WTC11 (cell line): ENCODE data around the gene RBPJ. TPM values are rescaled to one million over a fixed set of nuclear protein-coding genes. Genes with fewer than 3 reads are reported as not detected.

Experiments used
- ATAC-seq: fragments of 200-7000 bp; cut with Tn5 transposase; 2 replicates; pipeline ENCODE4 v1.10.0; 2021; ENCODE audit warnings: mild to moderate bottlenecking, moderate library complexity
- CTCF ChIA-PET: fragments of 300-600 bp; sonication (Branson Sonifier 250); formaldehyde crosslinking; loops from one replicate; lab custom pipeline; 2021; ENCODE audit warnings: antibody characterized with exemption; lab: Charles Lee
- POLR2A ChIA-PET: fragments of 350-600 bp; sonication (Branson Sonifier 250); formaldehyde crosslinking; loops from one replicate; lab custom pipeline; 2021; ENCODE audit warnings: antibody characterized with exemption; lab: Charles Lee
- DNase-seq: peaks from one replicate; pipeline ENCODE4 v3.0.0; 2021; ENCODE audit warnings: low spot score
- H3K27ac Mint-ChIP-seq: 2 replicates; pipeline ENCODE4 v1.8.0; 2021; ENCODE audit warnings: mixed read lengths
- H3K27me3 Mint-ChIP-seq: 2 replicates; pipeline ENCODE4 v1.8.0; 2021; ENCODE audit warnings: low read depth, mild to moderate bottlenecking, moderate library complexity, mixed read lengths
- H3K36me3 Mint-ChIP-seq: 2 replicates; pipeline ENCODE4 v1.8.0; 2021; ENCODE audit warnings: mixed read lengths
- H3K4me1 Mint-ChIP-seq: 2 replicates; pipeline ENCODE4 v1.8.0; 2022; ENCODE audit warnings: mixed read lengths
- H3K4me3 Mint-ChIP-seq: 2 replicates; pipeline ENCODE4 v1.8.0; 2021; ENCODE audit warnings: mild to moderate bottlenecking, moderate library complexity, mixed read lengths
- H3K9me3 Mint-ChIP-seq: 2 replicates; pipeline ENCODE4 v1.8.0; 2021; ENCODE audit warnings: mixed read lengths
- ATF1 ChIP-seq: sonication (generic); formaldehyde crosslinking; IDR thresholded peaks from 2 replicates; pipeline ENCODE4 v1.8.1; 2023; ENCODE audit warnings: mild to moderate bottlenecking, moderate library complexity, missing genetic modification reagents
- ATF3 ChIP-seq: sonication (generic); formaldehyde crosslinking; conservative IDR thresholded peaks from 2 replicates; pipeline ENCODE4 v1.8.1; 2022; ENCODE audit warnings: mild to moderate bottlenecking, missing genetic modification reagents
- ELF4 ChIP-seq: sonication (generic); formaldehyde crosslinking; IDR thresholded peaks from 2 replicates; pipeline ENCODE4 v1.8.1; 2022; ENCODE audit warnings: low read depth, mild to moderate bottlenecking, moderate library complexity, missing genetic modification reagents
- EMX1 ChIP-seq: fragments of 250-450 bp; sonication (Bioruptor Pico); IDR thresholded peaks from 2 replicates; pipeline ENCODE4 v1.8.0; 2021; ENCODE audit warnings: mild to moderate bottlenecking
- GABPB1 ChIP-seq: sonication (generic); formaldehyde crosslinking; IDR thresholded peaks from 2 replicates; pipeline ENCODE4 v1.8.1; 2023; ENCODE audit warnings: mild to moderate bottlenecking, missing genetic modification reagents
- GTF2I ChIP-seq: fragments of 250-450 bp; sonication (Bioruptor Pico); conservative IDR thresholded peaks from 2 replicates; pipeline ENCODE4 v1.4.0; 2021; ENCODE audit warnings: mild to moderate bottlenecking
- JAZF1 ChIP-seq: fragments of 250-450 bp; sonication (Bioruptor Pico); IDR thresholded peaks from 2 replicates; pipeline ENCODE4 v1.9.0; 2021; ENCODE audit warnings: moderate library complexity, mild to moderate bottlenecking, inconsistent platforms
- MLX ChIP-seq: sonication (generic); formaldehyde crosslinking; IDR thresholded peaks from 2 replicates; pipeline ENCODE4 v1.8.1; 2023; ENCODE audit warnings: mild to moderate bottlenecking, missing genetic modification reagents, moderate library complexity
- NFE2L1 ChIP-seq: sonication (generic); formaldehyde crosslinking; IDR thresholded peaks from 2 replicates; pipeline ENCODE4 v1.8.1; 2023; ENCODE audit warnings: missing genetic modification reagents
- NFYB ChIP-seq: sonication (generic); formaldehyde crosslinking; conservative IDR thresholded peaks from 2 replicates; pipeline ENCODE4 v1.8.0; 2022; ENCODE audit warnings: low read depth, missing genetic modification reagents
- NR1H2 ChIP-seq: sonication (generic); formaldehyde crosslinking; IDR thresholded peaks from 2 replicates; pipeline ENCODE4 v1.9.0; 2021; ENCODE audit warnings: mild to moderate bottlenecking, moderate library complexity, missing genetic modification reagents
- NR2C2 ChIP-seq: sonication (generic); formaldehyde crosslinking; IDR thresholded peaks from 2 replicates; pipeline ENCODE4 v1.8.0; 2022; ENCODE audit warnings: mild to moderate bottlenecking, missing genetic modification reagents
- OVOL2 ChIP-seq: fragments of 250-450 bp; sonication (Bioruptor Pico); IDR thresholded peaks from 2 replicates; pipeline ENCODE4 v1.9.0; 2021; ENCODE audit warnings: mild to moderate bottlenecking, borderline replicate concordance
- TP53 ChIP-seq: sonication (generic); formaldehyde crosslinking; IDR thresholded peaks from 2 replicates; pipeline ENCODE4 v1.8.1; 2023; ENCODE audit warnings: mild to moderate bottlenecking, missing genetic modification reagents
- ZNF219 ChIP-seq: sonication (generic); formaldehyde crosslinking; IDR thresholded peaks from 2 replicates; pipeline ENCODE4 v1.8.0; 2023; ENCODE audit warnings: missing genetic modification reagents, mild to moderate bottlenecking, borderline replicate concordance
- ZNF425 ChIP-seq: fragments of 250-450 bp; sonication (Bioruptor Pico); conservative IDR thresholded peaks from 2 replicates; pipeline ENCODE4 v1.9.0; 2021; ENCODE audit warnings: mild to moderate bottlenecking
- ZNF512 ChIP-seq: sonication (generic); formaldehyde crosslinking; IDR thresholded peaks from 2 replicates; pipeline ENCODE4 v1.8.1; 2022; ENCODE audit warnings: missing genetic modification reagents, borderline replicate concordance
- total RNA-seq: library from RNA; stranded (reverse); gene quantifications from 3 replicates; pipeline ENCODE4 v1.2.3, GENCODE V29; 2021
- TF ChIP-seq, protein P1 (sequence below): sonication (generic); formaldehyde crosslinking; IDR thresholded peaks from 2 replicates; pipeline ENCODE4 v1.8.1; 2022; ENCODE audit warnings: mild to moderate bottlenecking, missing genetic modification reagents, moderate library complexity, borderline replicate concordance
- TF ChIP-seq, protein P2 (sequence below): sonication (generic); formaldehyde crosslinking; IDR thresholded peaks from 2 replicates; pipeline ENCODE4 v1.8.1; 2022; ENCODE audit warnings: low read depth, missing genetic modification reagents, borderline replicate concordance
- TF ChIP-seq, protein P3 (sequence below): fragments of 250-450 bp; sonication (Bioruptor Pico); IDR thresholded peaks from 2 replicates; pipeline ENCODE4 v1.9.0; 2021; ENCODE audit warnings: moderate library complexity, mild to moderate bottlenecking, inconsistent platforms, borderline replicate concordance
- TF ChIP-seq, protein P4 (sequence below): sonication (generic); formaldehyde crosslinking; IDR thresholded peaks from 2 replicates; pipeline ENCODE4 v1.8.0; 2023; ENCODE audit warnings: missing genetic modification reagents, mild to moderate bottlenecking, borderline replicate concordance

The RBPJ gene
- total RNA-seq, 1 experiment from 2014 or later: 163 TPM

GRCh38 chr4:26365537-26366150, 44.8 kb downstream of the RBPJ start (continued):
- no peak for TF ChIP-seq ELF4
- no peak for TF ChIP-seq TP53 (CRISPR knock-in tag)
- no peak for TF ChIP-seq OVOL2 (CRISPR knock-in tag)

GRCh38 chr4:26367811-26368210, 47.0 kb downstream of the RBPJ start:
- Mint-ChIP-seq H3K4me1 (peaks cover 54% of the 10 kb centered on the region), H3K27ac (peak overlapping the region; percentile 88), H3K9me3 (no peaks in the 10 kb centered on the region), H3K4me3 (no peak overlapping the region), H3K27me3 (no peaks in the 10 kb centered on the region), H3K36me3 (no peaks in the 10 kb centered on the region; the same call in 1 of the 2 replicates)
- DNase-seq: no peak
- CTCF ChIA-PET: no interaction called here
- TF ChIP-seq EMX1: no peak
- TF ChIP-seq ATF1 (CRISPR knock-in tag): no peak
- TF ChIP-seq ATF3: no peak
- no peak for TF ChIP-seq JAZF1
- TF ChIP-seq, protein P1, sequence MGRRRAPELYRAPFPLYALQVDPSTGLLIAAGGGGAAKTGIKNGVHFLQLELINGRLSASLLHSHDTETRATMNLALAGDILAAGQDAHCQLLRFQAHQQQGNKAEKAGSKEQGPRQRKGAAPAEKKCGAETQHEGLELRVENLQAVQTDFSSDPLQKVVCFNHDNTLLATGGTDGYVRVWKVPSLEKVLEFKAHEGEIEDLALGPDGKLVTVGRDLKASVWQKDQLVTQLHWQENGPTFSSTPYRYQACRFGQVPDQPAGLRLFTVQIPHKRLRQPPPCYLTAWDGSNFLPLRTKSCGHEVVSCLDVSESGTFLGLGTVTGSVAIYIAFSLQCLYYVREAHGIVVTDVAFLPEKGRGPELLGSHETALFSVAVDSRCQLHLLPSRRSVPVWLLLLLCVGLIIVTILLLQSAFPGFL (CRISPR knock-in tag): no peak
- no peak for TF ChIP-seq NFYB (CRISPR knock-in tag)
- TF ChIP-seq NR1H2 (CRISPR knock-in tag): no peak
- no peak for TF ChIP-seq GTF2I (CRISPR knock-in tag)
- no peak for TF ChIP-seq NFE2L1 (CRISPR knock-in tag)
- no peak for ATAC-seq
- POLR2A ChIA-PET: no interaction called here

DNA sequence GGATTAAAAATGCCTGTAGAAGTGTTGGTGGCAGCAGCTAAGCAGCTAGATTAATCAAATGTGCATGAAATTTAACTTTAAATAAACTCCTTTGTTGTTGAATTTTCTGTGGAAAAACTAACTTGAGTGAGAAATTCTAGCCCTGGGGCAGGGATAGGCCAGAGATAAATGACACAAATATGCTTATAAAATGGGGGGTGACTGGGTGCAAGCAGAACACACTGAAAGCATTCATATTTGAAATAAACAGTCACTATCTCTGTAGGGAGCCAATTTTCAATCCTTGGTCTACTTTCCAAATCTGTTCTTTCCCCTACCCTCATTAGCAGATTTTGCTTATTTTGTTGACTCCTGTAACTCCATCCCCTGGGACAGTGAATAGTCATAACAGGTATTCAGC, 47.9 kb downstream of the RBPJ start:
- POLR2A ChIA-PET: no interaction called here
- no peaks in the 10 kb centered on the region for H3K9me3 Mint-ChIP-seq
- CTCF ChIA-PET: no interaction called here
- H3K4me1 Mint-ChIP-seq: peaks cover 59% of the 10 kb centered on the region
- peak overlapping the region; percentile 88 for H3K27ac Mint-ChIP-seq
- no peaks in the 10 kb centered on the region for H3K27me3 Mint-ChIP-seq
- H3K4me3 Mint-ChIP-seq: no peak overlapping the region
- ATAC-seq (no peak), DNase-seq (no peak)
- no peaks in the 10 kb centered on the region; the same call in 1 of the 2 replicates for H3K36me3 Mint-ChIP-seq
- no peak for TF ChIP-seq MLX
- no peak for TF ChIP-seq TP53 (CRISPR knock-in tag)
- no peak for TF ChIP-seq ZNF219 (CRISPR knock-in tag)
- TF ChIP-seq EMX1: no peak
- TF ChIP-seq, protein P2, sequence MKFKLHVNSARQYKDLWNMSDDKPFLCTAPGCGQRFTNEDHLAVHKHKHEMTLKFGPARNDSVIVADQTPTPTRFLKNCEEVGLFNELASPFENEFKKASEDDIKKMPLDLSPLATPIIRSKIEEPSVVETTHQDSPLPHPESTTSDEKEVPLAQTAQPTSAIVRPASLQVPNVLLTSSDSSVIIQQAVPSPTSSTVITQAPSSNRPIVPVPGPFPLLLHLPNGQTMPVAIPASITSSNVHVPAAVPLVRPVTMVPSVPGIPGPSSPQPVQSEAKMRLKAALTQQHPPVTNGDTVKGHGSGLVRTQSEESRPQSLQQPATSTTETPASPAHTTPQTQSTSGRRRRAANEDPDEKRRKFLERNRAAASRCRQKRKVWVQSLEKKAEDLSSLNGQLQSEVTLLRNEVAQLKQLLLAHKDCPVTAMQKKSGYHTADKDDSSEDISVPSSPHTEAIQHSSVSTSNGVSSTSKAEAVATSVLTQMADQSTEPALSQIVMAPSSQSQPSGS (CRISPR knock-in tag): no peak
- TF ChIP-seq GABPB1: no peak
- TF ChIP-seq, protein P3, sequence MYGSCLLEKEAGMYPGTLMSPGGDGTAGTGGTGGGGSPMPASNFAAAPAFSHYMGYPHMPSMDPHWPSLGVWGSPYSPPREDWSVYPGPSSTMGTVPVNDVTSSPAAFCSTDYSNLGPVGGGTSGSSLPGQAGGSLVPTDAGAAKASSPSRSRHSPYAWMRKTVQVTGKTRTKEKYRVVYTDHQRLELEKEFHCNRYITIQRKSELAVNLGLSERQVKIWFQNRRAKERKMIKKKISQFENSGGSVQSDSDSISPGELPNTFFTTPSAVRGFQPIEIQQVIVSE (CRISPR knock-in tag): no peak
- TF ChIP-seq NR2C2 (CRISPR knock-in tag): no peak
- TF ChIP-seq ZNF512 (CRISPR knock-in tag): no peak
- TF ChIP-seq ZNF425 (CRISPR knock-in tag): no peak
- TF ChIP-seq, protein P4, sequence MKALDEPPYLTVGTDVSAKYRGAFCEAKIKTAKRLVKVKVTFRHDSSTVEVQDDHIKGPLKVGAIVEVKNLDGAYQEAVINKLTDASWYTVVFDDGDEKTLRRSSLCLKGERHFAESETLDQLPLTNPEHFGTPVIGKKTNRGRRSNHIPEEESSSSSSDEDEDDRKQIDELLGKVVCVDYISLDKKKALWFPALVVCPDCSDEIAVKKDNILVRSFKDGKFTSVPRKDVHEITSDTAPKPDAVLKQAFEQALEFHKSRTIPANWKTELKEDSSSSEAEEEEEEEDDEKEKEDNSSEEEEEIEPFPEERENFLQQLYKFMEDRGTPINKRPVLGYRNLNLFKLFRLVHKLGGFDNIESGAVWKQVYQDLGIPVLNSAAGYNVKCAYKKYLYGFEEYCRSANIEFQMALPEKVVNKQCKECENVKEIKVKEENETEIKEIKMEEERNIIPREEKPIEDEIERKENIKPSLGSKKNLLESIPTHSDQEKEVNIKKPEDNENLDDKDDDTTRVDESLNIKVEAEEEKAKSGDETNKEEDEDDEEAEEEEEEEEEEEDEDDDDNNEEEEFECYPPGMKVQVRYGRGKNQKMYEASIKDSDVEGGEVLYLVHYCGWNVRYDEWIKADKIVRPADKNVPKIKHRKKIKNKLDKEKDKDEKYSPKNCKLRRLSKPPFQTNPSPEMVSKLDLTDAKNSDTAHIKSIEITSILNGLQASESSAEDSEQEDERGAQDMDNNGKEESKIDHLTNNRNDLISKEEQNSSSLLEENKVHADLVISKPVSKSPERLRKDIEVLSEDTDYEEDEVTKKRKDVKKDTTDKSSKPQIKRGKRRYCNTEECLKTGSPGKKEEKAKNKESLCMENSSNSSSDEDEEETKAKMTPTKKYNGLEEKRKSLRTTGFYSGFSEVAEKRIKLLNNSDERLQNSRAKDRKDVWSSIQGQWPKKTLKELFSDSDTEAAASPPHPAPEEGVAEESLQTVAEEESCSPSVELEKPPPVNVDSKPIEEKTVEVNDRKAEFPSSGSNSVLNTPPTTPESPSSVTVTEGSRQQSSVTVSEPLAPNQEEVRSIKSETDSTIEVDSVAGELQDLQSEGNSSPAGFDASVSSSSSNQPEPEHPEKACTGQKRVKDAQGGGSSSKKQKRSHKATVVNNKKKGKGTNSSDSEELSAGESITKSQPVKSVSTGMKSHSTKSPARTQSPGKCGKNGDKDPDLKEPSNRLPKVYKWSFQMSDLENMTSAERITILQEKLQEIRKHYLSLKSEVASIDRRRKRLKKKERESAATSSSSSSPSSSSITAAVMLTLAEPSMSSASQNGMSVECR (CRISPR knock-in tag): no peak
